Measurements from ENCODE around the gene CYP27C1.

Gene CYP27C1

GRCh38 chr2:127134833-127135830, 85.0 kb downstream of the CYP27C1 start:
- H3K36me3 ChIP-seq (ENCODE audit: control insufficient read depth, low read length): no peaks in the 10 kb centered on the region
- no peaks in the 10 kb centered on the region for H3K79me2 ChIP-seq (ENCODE audit: control insufficient read depth, low read length)
- no peaks in the 10 kb centered on the region for H3F3A ChIP-seq (ENCODE audit: control insufficient read depth, insufficient read depth)
- no peak overlapping the region for H3K27ac ChIP-seq (ENCODE audit: low read depth, low read length)
- no peaks in the 10 kb centered on the region for H3K9me3 ChIP-seq (ENCODE audit: control insufficient read depth, insufficient read depth, low read length)
- H3K4me1 ChIP-seq (ENCODE audit: control insufficient read depth, low read length): no peaks in the 10 kb centered on the region
- H3K9me2 ChIP-seq (replicated peaks; ENCODE audit: control insufficient read depth, low read length): no peaks in the 10 kb centered on the region
- H3K4me2 ChIP-seq (ENCODE audit: low read length): no peak overlapping the region
- TF ChIP-seq CTCF (IDR thresholded peaks at IDR 0.05; ENCODE audit: low read depth, low read length, poor library complexity, severe bottlenecking) (no peak), EZH2phosphoT487 (IDR thresholded peaks at IDR 0.05; ENCODE audit: borderline replicate concordance, low read length) (no peak)
- H3K4me3 ChIP-seq (ENCODE audit: low read length): no peak overlapping the region
- no peaks in the 10 kb centered on the region for H3K27me3 ChIP-seq (ENCODE audit: control insufficient read depth, low read length)
- no peaks in the 10 kb centered on the region for H4K20me1 ChIP-seq (ENCODE audit: control insufficient read depth, insufficient read depth, low read depth, low read length)

- Histone ChIP-seq H3K36me3 (ENCODE audit: control insufficient read depth, low read length) (no peaks in the 10 kb centered on the region), H3K27me3 (ENCODE audit: control insufficient read depth, low read length) (no peaks in the 10 kb centered on the region), H3K4me2 (ENCODE audit: low read length) (no peak overlapping the region), H3K9me2 (replicated peaks; ENCODE audit: control insufficient read depth, low read length) (no peaks in the 10 kb centered on the region), H3K4me3 (ENCODE audit: low read length) (no peak overlapping the region), H4K20me1 (ENCODE audit: control insufficient read depth, insufficient read depth, low read depth, low read length) (no peaks in the 10 kb centered on the region), H3K79me2 (ENCODE audit: control insufficient read depth, low read length) (no peaks in the 10 kb centered on the region), H3K9me3 (ENCODE audit: control insufficient read depth, insufficient read depth, low read length) (no peaks in the 10 kb centered on the region), H3K27ac (ENCODE audit: low read depth, low read length) (no peak overlapping the region), H3K4me1 (ENCODE audit: control insufficient read depth, low read length) (no peaks in the 10 kb centered on the region), H3F3A (ENCODE audit: control insufficient read depth, insufficient read depth) (no peaks in the 10 kb centered on the region)
- no peak for TF ChIP-seq CTCF (IDR thresholded peaks at IDR 0.05; ENCODE audit: low read depth, low read length, poor library complexity, severe bottlenecking)
- no peak for TF ChIP-seq EZH2phosphoT487 (IDR thresholded peaks at IDR 0.05; ENCODE audit: borderline replicate concordance, low read length)
Observed at GRCh38 chr2:127134235-127134634, 85.9 kb downstream of the CYP27C1 start.
